WI38 (cell line): ENCODE measurements around the gene KAT6B.

ENCODE experiments used
- H3K4me3 ChIP-seq: 2 replicates; pipeline ENCODE4 v1.5.1; 2011; ENCODE audit warnings: low read depth, mild to moderate bottlenecking, control low read depth, low read length
- TF ChIP-seq, protein P1 (sequence below): IDR thresholded peaks from 2 replicates; pipeline ENCODE4 v1.5.1; 2012; ENCODE audit warnings: low read depth, mild to moderate bottlenecking, control low read depth, low read length

KAT6B gene

DNA sequence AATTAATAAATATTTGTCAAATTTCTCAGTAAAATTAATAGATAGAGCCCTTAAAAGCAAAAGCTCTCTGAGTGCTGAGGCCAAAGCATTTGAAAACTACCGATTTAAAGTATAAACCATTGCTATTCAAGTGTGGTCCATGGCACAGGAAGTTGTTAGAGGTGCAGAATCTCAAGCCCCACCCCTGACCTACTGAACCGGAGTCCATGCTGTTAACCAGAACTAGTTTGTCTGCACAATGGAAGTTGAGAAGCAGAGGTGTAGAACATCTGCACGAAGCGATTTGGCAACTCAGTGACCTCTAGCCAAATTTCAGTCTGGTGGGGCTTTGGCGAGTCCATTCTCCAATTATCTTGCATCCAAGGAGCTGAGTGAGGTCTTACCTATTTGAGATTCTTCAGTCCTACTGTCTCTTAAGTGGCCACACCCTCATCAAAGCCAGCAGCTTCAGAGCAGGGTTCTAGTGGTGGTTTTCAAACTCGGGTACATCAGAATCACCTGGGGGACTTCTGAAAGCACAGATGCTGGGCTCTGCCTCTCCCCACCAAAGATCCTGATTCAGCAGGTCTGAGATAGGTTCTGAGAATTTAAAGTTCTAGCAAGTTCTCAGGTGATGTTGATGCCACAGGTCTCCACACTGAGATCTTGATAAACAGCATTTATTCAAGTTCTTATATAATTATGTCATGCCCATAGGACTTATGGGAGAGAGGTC is 188.3 kb downstream of the KAT6B start:
- TF ChIP-seq, protein P1, sequence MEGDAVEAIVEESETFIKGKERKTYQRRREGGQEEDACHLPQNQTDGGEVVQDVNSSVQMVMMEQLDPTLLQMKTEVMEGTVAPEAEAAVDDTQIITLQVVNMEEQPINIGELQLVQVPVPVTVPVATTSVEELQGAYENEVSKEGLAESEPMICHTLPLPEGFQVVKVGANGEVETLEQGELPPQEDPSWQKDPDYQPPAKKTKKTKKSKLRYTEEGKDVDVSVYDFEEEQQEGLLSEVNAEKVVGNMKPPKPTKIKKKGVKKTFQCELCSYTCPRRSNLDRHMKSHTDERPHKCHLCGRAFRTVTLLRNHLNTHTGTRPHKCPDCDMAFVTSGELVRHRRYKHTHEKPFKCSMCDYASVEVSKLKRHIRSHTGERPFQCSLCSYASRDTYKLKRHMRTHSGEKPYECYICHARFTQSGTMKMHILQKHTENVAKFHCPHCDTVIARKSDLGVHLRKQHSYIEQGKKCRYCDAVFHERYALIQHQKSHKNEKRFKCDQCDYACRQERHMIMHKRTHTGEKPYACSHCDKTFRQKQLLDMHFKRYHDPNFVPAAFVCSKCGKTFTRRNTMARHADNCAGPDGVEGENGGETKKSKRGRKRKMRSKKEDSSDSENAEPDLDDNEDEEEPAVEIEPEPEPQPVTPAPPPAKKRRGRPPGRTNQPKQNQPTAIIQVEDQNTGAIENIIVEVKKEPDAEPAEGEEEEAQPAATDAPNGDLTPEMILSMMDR, result no peak

DNA sequence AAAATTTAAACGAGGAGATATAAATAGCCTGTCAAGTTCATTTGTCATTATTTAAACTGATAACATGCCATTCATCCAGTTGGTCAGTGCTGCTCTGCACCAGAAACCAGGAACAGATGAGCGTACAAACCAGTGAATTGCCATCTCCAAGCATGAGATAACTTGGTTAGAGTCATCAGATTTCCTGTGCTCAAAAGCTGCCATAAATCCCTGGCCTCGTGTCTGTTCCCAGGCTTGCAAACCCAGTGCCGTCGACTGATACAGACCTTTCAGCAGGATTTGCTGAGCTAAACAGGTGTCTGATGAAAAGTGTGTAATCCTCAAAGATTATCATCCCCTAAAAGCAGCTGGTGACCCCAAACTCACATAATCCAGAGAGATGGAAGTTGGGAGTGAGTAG is 189.0 kb downstream of the KAT6B start:
- TF ChIP-seq, protein P1, result no peak

More for the DNA sequence above, 188.3 kb downstream of the KAT6B start:
- H3K4me3 ChIP-seq, result no peak overlapping the region

DNA sequence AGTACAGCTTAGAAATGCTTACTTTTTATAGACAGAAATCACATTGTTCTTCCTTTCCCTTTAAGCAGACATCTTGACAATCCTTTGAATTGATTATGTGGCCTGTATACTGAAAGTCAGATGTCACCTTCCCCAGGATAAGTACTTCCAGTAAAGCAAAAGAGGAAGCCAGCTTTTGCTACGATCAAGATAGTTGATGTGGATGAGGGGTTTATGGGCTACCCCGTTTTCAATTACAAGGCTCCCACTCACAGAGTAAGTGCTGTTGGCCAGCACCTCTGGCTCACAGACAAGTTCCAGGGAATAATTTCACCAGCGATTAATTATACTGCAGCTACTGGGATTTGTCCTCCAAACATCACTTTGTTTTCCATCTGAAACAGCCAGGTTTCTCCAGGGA is 189.9 kb downstream of the KAT6B start:
- H3K4me3 ChIP-seq, result no peak overlapping the region
- TF ChIP-seq, protein P1, result no peak

More for the DNA sequence above, 189.0 kb downstream of the KAT6B start:
- no peak overlapping the region for H3K4me3 ChIP-seq

DNA sequence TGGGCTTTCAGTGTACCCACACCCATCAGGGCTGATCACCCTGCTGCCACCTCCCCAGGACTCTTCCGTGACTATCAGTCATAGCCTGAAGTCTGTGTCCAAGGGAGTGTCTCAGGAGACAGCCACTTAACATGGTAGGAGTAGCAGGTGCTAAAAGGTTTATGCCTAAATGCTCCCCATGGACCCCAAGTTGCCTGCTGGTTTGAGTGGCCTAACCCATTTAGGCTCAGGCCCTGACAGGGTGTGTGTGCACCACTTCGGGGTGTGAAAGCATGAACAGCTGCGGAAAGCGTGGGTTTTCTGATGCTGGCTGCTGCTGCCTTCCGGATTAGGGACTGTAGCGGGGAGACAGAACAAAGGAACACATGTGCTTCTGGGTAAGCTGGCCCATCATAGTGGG is 191.9 kb downstream of the KAT6B start:
- no peak overlapping the region for H3K4me3 ChIP-seq
- TF ChIP-seq, protein P1, result no peak

DNA sequence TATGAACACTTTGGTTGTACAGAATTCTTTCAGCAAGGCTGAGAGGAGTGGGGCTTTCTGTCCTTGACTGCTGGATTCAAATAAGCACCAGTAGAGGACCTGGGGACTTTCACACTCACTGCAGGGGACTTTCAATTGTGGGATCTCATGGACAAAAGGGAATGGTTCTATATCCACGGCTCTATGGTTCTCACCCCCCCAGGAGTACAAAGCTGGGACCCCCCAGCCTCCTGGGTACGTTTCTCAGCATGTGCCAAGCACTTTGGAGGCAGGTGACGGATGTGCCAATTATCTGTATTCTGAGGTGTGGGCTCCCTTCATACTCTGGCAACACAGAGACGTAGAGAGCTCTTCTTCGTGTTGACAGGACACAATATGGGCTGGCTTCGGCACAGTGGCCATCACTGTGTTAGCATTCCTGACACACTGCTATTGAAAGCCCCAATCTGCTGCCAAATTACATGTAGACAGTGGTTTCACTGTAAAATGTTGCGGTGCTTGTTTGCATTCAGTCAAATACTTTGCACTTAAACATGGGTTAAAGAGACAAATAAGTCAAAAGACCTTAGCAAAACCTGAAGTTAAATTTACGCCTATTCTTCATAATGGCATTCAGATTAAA is 192.4 kb downstream of the KAT6B start:
- TF ChIP-seq, protein P1, result no peak
- H3K4me3 ChIP-seq, result no peak overlapping the region

DNA sequence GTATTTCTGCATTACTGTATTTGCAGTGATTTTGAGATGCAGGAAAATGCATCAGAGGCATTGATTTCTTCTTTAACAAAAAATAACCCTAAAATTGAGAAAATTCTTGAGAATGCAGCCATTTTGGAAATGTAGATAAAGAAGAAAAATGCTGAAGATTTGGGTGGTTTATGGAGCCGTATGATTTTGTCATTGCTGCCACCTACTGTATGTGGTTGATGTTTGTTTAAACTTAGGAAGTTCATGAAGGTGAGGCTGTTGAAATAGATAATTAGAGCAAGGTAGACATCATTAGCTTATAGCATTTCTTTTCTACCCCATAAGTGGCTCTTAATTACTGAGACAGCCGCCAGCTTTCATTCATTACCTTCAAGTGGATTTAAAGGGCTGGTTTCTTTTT is 193.0 kb downstream of the KAT6B start:
- no peak overlapping the region for H3K4me3 ChIP-seq
- TF ChIP-seq, protein P1, result no peak

DNA sequence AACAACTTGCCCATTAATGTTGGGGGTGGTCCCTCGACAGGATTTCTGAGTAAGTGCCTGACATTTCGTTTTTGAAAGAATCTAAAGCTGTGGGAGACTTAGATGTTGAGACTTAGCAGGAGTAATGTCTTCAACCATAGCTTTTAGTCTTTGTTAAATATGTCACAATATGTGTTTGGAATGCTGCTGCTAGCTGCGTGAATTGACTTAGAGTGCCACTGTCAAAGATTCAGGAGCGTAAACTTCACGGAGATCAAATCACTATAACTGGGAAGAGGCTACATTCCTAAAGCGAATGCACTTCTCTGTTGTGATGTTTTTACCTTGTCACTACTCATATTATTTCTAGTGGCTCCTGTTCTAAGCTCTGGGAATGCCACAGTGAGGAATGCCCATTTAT is 193.8 kb downstream of the KAT6B start:
- H3K4me3 ChIP-seq, result no peak overlapping the region
- TF ChIP-seq, protein P1, result no peak
